GM18517 (cell line): Measurements from ENCODE around the gene REEP6.
"Not testable (repeated sequence)": the region's sequence is repeated elsewhere in the genome, so short reads cannot be mapped to it uniquely, and the experiment has no call there.

Source experiments
- ATAC-seq: cut with Tn5 transposase; IDR thresholded peaks from one replicate; pipeline ENCODE4 v1.9.1; 2021; ENCODE audit warnings: mild to moderate bottlenecking, moderate library complexity; ENCODE audit not compliant: unreplicated experiment

The REEP6 gene

DNA sequence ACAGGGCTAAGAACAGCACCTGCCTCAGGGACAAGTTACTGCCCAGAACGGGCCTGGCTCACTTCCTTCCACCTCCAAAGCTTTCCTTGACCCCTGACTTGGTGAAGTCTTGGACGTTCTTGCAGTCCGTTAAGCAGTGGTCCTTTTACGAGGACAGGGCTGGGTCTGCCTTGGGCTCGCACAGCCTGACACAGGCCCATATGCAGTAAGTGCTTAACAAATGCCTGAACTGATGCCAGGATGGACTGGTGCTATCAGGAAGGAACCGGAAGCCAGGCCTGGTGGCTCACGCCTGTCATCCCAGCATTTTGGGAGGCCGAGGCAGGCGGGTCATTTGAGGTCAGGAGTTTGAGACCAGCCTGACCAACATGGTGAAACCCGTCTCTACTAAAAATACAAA lies 31.1 kb downstream of the REEP6 start:
- no peak for ATAC-seq

DNA sequence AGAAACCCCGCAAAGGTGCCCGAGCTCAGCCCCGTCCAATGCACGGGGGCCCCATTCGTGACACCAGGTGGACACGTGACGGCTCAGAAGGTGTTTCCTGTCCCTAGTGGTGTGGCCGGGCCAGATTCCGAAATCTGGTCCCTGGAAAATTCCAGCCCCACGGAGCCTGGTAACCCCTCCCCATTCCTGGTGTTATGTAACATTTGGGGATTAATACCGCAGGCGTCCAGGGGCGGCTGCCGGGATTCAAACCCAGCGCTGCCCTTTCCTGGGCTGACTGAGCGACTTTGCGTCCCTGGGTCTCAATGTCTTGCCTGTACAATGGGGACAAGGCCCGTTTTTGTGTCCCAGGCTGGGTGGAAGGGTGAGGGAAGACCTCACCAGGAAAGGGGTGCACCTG lies 31.9 kb downstream of the REEP6 start:
- no peak for ATAC-seq

DNA sequence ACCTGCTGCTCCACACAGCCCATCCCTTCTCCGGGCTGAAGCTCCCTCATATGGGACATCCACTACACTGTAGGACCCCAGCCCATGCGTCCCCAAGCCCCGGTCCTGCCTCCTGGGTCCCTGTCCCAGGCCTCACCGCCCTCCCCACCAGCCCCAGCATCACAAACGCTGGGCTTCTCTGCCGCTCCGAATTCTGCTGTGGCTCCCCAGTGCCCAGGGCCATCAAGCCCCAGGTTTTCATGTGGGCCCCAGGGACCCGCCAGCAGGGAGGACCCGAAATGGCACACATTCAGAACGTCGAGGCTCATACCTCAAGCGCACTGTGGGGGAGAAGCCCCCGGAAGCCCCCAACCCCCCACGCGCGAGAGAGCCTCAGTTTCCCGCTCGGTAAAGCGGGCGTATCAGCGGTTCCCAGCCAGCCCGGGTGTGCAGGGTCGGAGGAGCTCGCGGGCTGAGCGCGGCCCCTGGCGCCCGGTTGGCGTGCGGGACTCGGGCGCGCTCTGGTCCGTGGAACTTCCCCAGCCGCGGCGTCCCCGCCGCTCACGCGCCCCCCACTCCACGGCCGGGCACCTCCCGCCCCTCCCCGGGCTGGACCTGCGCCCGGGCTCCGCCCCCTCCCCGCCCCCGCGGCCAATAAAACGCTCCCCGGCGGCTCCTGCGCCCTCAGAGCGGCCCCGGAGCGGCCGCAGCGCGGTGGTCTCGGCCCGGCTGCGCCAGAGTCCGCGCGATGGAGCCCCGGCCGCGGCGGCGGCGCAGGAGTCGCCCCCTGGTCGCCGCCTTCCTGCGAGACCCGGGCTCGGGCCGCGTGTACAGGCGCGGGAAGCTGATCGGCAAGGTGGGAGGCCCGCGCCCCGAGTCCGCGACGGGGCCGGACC lies 32.7 kb downstream of the REEP6 start, which contains the start of gene PLK5:
TSS of gene PLK5 (plus strand) at position 666 of the 875 bp plus-strand sequence. CDS start 2,920 bp downstream, outside the sequence.
- ATAC-seq: no peak

DNA sequence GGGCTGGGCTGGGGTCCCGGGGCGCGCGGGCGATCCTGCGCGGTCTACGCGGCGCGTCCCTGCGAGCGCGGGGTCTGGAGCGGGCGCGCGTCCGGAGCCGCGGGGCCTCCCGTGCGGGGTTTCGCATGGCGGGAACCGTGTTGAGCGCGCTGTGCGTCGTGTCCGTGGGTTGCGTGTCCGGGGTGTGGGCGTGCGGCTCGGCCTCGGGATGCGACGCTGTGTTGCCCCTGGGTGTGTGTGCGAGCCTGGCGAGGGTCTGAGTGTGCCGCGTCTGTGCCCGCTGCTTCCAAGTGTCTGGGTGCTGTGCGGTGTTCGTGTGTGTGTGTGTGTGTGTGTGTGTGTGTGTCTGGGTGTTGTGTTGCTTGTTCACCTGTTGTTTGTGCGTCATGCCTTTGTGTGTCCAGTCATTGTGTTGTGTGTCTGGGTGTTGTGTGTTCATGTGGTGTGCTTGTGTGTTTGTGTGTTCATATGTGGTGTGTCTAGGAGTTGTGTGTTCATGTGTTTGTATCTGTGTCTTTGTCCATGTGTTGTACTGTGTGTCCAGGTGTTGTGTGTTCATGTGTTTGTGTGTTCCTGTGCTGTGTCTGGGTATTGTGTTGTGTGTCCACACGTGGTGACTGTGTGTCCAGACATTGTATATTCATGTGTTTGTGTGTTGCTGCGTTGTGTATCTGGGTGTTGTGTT lies 33.4 kb downstream of the REEP6 start:
- no peak for ATAC-seq

DNA sequence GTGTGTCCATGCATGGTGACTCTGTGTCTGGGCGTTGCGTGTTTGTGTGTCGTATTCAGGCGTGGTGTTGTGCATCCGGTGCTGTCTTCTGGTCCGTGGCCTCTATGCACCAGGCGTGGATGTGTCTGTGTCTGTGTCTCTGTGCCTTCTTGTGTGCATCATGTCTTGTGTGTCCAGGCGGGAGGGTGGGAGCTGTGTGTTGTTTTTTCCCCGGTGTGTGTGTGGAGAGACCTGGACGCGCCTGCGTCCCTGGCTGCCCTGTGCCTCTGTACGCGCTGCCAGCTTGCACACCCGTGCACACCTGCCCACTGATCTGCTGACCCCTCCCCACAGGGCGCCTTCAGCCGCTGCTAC lies 34.0 kb downstream of the REEP6 start:
- no peak for ATAC-seq

DNA sequence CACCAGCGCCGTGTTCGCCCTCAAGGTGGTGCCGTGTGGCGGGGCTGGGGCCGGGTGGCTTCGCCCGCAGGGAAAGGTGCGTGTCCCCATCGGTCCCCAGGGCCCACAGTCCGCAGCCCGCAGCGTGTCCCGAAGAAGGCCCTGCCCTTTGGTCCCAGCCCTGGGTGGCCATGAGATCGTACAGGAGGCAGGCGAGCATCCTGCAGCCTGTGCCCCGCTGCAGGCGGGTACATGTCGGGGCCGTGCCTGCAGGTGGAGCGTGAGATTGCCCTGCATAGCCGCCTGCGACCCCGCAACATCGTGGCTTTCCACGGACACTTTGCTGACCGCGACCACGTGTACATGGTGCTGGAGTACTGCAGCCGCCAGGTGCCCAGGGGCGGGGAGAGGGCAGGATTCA lies 34.4 kb downstream of the REEP6 start:
- no peak for ATAC-seq

DNA sequence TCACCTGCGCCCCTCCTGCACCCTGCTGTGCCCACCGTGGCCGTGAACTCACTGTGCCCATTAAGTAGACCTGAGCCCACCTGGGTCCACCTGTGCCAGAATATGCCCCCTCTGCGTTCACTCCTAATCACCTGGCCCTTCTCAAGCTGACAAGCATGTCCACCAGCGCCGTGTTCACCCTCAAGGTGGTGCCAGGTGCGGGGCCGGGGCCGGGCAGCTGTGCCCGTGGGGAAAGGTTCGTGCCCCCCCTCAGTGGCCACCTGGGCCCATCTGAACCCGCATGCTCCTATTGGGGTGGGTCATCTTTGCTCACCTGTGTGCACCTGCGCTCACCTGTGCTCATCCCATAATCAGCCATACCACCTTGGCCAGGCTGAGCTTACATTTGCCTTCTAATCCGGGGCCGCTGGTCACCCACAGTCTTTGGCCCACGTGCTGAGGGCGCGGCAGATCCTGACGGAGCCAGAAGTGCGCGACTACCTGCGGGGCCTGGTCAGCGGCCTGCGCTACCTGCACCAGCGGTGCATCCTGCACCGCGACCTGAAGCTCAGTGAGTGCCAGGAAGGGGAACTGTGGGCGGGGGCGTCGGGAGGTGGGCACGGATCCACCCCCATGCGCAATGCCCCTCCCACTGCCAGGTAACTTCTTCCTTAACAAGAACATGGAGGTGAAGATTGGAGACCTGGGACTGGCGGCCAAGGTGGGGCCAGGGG lies 35.2 kb downstream of the REEP6 start:
- no peak for ATAC-seq

DNA sequence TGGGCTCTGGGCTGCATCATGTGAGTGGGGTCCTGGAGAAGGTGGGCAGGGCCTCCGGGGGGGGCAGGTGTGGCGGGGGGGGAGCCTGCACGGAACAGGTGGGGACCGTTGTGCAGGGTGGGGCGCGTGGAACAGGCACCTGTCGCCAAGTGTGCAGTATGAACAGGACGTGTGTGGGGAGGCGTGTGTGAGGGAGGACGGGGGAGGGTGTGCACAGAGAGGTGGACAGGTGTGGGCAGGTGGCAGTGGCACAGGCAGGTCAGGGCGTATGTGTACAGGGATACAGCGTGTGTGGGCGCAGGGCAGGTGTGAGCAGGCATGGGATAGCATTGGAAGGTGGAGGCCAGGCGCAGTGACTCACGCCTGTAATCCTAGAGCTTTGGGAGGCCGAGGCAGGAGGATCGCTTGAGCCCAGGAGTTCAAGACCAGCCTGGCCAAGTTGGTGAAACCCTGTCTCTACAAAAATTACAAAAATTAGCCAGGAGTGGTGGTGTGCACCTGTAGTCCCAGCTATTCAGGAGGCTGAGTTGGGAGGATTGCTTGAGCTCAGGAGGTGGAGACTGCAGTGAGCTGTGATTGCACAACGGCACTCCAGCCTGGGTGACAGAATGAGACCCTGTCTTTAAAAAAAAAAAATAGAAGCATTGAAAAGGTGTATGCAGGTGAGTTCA lies 36.1 kb downstream of the REEP6 start:
- ATAC-seq: no peak

DNA sequence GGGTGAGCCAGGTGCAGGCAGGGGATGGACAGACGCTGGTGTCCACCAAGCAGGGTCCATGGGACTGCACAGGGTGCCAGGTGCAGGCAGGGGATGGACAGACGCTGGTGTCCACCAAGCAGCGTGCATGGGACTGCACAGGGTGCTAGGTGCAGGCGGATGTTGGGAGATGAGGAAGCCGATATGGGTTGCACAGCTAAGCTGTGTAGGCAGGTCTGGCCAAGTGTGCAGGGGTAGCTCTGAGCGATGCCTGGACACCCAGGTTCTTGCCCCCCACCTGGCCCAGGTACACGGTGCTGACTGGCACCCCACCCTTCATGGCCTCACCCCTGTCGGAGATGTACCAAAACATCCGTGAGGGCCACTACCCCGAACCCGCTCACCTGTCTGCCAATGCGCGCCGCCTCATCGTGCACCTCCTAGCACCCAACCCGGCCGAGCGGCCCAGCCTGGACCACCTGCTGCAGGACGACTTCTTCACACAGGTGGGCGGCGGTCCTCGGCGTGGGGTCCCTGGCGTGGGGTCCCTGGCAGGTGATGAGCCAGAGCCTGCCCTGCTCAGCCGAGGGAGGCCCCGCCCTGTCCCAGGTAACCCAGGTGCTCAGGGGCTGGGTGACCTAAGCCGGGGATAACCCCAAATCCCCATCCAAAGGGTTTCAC lies 36.8 kb downstream of the REEP6 start:
- ATAC-seq: no peak

DNA sequence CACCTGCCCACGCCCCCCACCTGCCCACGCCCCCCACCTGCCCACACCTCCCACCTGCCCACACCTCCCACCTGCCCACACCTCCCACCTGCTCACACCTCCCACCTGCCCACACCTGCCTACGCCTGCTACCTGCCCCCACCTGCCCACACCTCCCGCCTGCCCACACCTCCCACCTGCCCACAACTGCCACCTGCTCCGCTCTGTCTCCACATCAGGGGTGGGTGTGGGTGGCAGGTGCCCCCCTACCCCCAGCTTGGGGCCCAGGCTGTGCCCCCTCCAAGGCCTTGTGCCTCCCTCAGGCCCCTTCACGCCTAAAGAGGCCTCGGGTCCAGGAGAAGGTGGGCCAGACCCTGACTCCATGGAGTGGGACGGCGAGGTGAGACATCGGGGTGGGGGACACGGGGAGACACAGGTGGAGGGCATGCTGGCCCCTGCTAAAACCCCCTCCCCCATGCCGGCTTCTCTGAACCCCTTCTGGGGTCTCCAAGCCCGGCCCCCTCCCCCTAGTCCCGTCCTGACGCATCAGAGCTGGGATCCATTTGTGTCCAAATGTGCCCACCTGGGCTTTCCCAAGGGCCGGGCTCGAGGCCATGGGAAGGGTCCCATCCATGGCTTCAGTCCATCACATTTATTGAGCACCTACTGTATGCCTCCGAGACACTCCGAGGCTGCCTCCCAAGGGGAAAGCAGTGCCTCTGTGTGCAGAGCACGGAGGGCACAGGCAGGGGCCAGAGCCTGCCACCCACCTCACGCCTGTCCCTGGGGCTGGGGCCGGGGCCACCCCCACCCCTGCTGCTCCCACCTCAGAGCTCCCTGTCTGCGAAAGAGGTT lies 37.8 kb downstream of the REEP6 start:
- ATAC-seq: no peak

DNA sequence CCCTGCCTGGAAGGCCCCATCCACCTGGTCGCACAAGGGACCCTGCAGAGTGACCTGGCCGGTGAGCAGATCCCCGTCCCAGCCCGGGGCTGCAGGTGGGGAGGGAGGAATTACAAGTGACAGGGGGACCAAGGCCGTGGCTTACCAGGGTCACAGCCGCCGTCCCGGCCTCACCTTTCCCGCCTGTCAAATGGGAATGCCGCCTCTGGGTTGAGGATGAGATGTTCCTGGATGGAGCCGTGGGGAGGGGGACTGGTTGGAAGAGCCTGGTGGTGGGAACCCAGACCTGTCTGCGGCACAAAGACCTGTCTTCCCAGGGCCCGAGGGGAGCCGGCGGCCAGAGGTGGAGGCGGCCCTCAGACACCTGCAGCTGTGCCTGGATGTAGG lies 38.4 kb downstream of the REEP6 start:
- no peak for ATAC-seq

DNA sequence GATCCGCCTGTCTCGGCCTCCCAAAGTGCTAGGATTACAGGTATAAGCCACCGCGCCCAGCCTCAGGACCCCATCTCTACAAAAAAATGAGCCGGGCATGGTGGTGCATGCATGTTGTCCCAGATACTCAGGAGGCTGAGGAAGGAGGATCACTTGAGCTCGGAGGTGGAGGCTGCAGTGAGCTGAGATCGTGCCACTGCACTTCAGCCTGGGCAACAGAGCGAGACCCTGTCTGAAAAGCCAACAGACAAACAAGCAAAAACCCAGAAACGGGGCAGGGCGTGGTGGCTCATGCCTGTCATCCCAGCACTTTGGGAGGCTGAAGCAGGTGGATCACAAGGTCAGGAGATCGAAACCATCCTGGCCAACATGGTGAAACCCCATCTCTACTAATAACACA lies 39.9 kb downstream of the REEP6 start:
- not testable (repeated sequence) for ATAC-seq

DNA sequence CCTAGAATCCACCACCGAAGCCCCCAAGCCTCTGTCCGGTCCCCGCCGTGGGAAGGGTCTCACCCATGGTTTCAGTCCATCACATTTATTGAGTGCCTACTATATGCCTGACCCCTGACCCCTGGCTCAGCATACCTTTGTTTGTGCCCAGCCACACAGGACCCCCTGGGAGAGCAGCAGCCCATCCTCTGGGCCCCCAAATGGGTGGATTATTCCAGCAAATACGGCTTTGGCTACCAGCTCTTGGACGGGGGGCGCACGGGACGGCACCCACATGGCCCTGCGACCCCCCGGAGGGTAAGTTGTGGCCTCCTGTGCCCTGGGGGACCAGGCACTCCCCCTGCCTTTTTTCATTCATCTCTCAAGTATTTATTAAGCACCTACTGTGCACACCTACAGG lies 40.6 kb downstream of the REEP6 start:
- no peak for ATAC-seq

DNA sequence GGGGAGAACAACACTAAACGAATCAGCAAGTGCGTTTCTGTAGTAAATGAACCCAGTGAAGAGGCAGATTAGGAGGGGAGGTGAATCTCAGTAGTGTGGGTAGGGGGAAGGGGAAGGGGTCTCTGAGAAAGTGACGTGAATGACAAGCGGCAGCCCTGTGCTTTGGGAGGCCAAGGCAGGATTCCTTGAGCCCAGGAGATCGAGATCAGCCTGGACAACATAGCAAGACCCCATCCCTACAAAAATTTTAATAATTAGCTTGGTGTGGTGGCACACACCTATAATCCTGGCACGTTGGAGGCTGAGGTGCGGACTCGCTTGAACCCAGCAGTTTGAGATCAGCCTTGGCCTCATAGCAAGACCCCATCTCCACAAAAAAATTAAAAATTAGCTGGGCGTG lies 41.0 kb downstream of the REEP6 start:
- no peak for ATAC-seq

DNA sequence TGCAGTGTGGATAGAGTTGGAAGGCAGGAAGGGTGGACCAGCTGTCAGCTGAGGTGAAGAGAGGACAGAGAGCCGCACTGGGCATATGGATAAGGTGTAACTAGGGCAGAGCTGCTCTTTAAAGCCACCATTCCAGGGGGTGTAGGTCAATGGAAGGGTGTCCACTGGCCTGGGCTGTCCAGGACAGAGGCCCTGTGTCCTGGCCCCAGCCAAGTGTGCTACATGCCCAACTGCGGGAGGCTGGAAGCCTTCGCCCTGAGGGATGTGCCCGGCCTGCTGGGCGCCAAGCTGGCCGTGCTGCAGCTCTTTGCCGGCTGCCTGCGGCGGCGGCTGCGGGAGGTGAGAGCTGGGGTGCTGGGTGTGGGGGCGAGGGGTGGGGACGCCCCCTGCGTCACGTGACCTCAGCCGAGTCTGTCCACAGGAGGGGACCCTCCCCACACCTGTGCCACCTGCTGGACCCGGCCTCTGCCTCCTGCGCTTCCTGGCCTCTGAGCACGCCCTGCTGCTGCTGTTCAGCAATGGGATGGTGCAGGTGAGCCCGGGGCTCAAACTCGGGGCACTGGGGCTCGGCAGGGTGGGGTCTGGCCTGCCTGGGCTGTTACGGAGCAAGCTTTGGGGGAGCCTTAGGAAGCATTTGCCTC lies 42.6 kb downstream of the REEP6 start:
- no peak for ATAC-seq

DNA sequence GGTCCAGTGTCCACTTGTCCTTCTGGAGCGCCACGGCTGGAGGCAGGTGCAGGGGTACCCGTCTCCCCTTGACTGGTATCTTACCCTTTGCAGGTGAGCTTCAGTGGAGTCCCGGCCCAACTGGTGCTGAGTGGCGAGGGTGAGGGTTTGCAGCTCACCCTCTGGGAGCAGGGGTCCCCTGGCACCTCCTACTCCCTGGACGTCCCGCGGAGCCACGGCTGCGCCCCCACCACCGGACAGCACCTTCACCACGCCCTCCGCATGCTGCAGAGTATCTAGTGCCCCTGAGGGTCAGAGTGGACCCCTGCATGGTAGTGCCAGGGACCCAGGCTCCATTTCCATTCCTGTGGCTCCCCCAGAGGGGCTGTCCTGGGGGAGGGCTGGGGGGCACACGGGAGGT lies 44.0 kb downstream of the REEP6 start:
- ATAC-seq: no peak

DNA sequence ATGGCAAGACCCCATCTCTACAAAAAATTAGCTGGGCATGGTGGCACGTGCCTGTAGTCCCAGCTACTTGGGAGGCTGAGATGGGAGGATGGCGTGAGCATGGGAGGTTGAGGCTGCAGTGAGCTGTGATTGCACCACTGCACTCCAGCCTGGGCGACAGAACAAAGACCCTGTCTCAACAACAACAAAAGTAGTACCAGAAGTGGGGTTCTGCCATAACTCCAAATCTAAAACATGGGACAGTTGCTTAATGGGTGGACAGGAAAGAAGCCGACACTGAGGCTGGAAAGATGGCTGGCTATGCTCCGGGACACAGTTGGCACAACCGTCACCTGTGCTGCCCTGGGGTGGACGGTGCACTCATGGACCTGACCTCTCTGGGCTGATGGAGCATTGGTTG lies 44.7 kb downstream of the REEP6 start:
- not testable (repeated sequence) for ATAC-seq

DNA sequence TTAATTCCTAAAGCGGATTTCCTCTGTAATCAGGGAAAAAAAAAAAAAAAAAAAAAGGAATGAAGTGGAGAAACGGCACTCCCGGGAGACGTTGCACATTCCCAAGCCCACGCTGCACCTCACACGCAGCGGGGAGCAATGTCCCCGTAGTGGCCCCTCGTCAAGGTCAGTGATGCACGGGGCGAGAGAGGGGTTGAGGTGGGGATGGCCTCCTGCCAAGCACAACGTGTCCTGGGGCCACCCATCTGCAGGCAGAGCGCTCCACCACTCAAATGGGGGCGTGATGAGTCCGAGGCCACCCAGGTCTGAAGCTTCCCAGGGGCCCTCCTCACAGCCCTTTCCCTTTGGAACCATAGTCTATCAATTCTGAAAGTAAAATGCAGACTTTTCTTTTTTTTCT lies 48.0 kb downstream of the REEP6 start:
- ATAC-seq: no peak

DNA sequence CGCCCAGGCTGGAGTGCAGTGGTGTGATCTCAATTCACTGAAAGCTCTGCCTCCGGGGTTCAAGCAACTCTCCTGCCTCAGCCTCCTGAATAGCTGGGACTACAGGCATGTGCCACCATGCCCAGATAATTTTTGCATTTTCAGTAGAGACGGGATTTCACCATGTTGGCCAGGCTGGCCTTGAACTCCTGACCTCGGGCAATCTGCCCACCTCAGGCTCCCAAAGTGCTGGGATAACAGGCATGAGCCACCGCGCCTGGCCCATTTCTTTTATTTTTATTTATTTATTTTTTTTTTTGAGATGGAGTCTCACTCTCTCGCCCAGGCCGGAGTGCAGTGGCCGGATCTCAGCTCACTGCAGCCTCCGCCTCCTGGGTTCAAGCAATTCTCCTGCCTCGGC lies 48.8 kb downstream of the REEP6 start:
- ATAC-seq: not testable (repeated sequence)
